HG02610 (cell line): Measurements from ENCODE around the gene HOXD1.

Experiments
- ATAC-seq: cut with Tn5 transposase; IDR thresholded peaks from one replicate; pipeline ENCODE4 v1.9.1; 2021; ENCODE audit warnings: mild to moderate bottlenecking, moderate library complexity; ENCODE audit not compliant: unreplicated experiment

The HOXD1 gene

GRCh38 chr2:176178757-176179295 is 9.6 kb upstream of the HOXD1 start:
- no peak for ATAC-seq

GRCh38 chr2:176181551-176181950 is 6.9 kb upstream of the HOXD1 start:
- ATAC-seq: no peak

- no peak for ATAC-seq
Observed at GRCh38 chr2:176182671-176183070, 5.8 kb upstream of the HOXD1 start.

- no peak for ATAC-seq
Observed at GRCh38 chr2:176184749-176185148, 3.7 kb upstream of the HOXD1 start.

GRCh38 chr2:176186024-176186423 is 2.4 kb upstream of the HOXD1 start:
- no peak for ATAC-seq

GRCh38 chr2:176187200-176187898 is 1.1 kb upstream of the HOXD1 start:
- ATAC-seq: no peak

GRCh38 chr2:176188774-176189680 is 559 bp downstream of the HOXD1 start:
- no peak for ATAC-seq

GRCh38 chr2:176189681-176190641 is 1.5 kb downstream of the HOXD1 start:
- no peak for ATAC-seq

- no peak for ATAC-seq
Observed at GRCh38 chr2:176192351-176192750, 3.9 kb downstream of the HOXD1 start.

GRCh38 chr2:176193048-176193447 is 4.6 kb downstream of the HOXD1 start:
- no peak for ATAC-seq

GRCh38 chr2:176199902-176200301 is 11.4 kb downstream of the HOXD1 start:
- ATAC-seq: no peak

- ATAC-seq: no peak
Observed at GRCh38 chr2:176200971-176201370, 12.5 kb downstream of the HOXD1 start.

- ATAC-seq: no peak
Observed at GRCh38 chr2:176202491-176202890, 14.0 kb downstream of the HOXD1 start.

GRCh38 chr2:176205126-176205525 is 16.7 kb downstream of the HOXD1 start:
- no peak for ATAC-seq

GRCh38 chr2:176206136-176206535 is 17.7 kb downstream of the HOXD1 start:
- no peak for ATAC-seq

- ATAC-seq: no peak
Observed at GRCh38 chr2:176206682-176207081, 18.2 kb downstream of the HOXD1 start.

- ATAC-seq: no peak
Observed at GRCh38 chr2:176211110-176211509, 22.6 kb downstream of the HOXD1 start.

- ATAC-seq: no peak
Observed at GRCh38 chr2:176212276-176212675, 23.8 kb downstream of the HOXD1 start.

GRCh38 chr2:176213406-176213805 is 24.9 kb downstream of the HOXD1 start:
- no peak for ATAC-seq

- ATAC-seq: no peak
Observed at GRCh38 chr2:176227874-176228273, 39.4 kb downstream of the HOXD1 start.

- ATAC-seq: no peak
Observed at GRCh38 chr2:176234156-176234555, 45.7 kb downstream of the HOXD1 start.
